SK-N-SH (cell line): ENCODE results near the gene WDFY2. TPM values are rescaled to one million over a fixed set of nuclear protein-coding genes. Genes with fewer than 3 reads are reported as not detected.

Experiments used
- CTCF ChIA-PET: fragments of 300-600, 350-600 bp; formaldehyde crosslinking; extraction: SDS; loops from one replicate; lab custom pipeline; 2021; lab: Yijun Ruan, JAX
- POLR2A ChIA-PET: fragments of 350-600 bp; sonication (Branson Sonifier 250); formaldehyde crosslinking; extraction: SDS; loops from one replicate; lab custom pipeline; 2020; ENCODE audit warnings: antibody characterized with exemption, inconsistent platforms; lab: Yijun Ruan, JAX
- DNase-seq: peaks from one replicate; pipeline ENCODE4 v3.0.0; 2012
- H2AFZ ChIP-seq: fragments of 200-600 bp; sonication (generic); 2 replicates; pipeline ENCODE4 v1.8.1; 2016; ENCODE audit warnings: antibody characterized with exemption, mild to moderate bottlenecking, low read depth
- H3F3A ChIP-seq: fragments of 200-600 bp; sonication (generic); replicated peaks from 2 replicates; pipeline ENCODE3; 2016; ENCODE audit warnings: antibody characterized with exemption, mild to moderate bottlenecking; ENCODE audit not compliant: insufficient read depth
- H3K27ac ChIP-seq, 2 experiments: fragments of 200-500 bp in 1 of 2; fragments of 200-600 bp in 1 of 2; sonication (Bioruptor generic) in 1 of 2; sonication (generic), shearing (Covaris generic) in 1 of 2; 2 replicates each; pipeline versions ENCODE4 v1.5.1 to v1.6.1; 2014 to 2016; ENCODE audit warnings: low read depth in 2 of 2, inconsistent platforms in 1 of 2, low read length in 1 of 2, mild to moderate bottlenecking in 1 of 2, mixed read lengths in 1 of 2
- H3K27me3 ChIP-seq: fragments of 200-600 bp; sonication (generic), shearing (Covaris generic); 2 replicates; pipeline ENCODE4 v1.6.1; 2016; ENCODE audit warnings: mixed run types; ENCODE audit not compliant: insufficient read depth
- H3K36me3 ChIP-seq, 2 experiments: fragments of 200-500 bp in 1 of 2; fragments of 200-600 bp in 1 of 2; sonication (Bioruptor generic) in 1 of 2; sonication (generic) in 1 of 2; replicated peaks in 1 of 2; 2 replicates each; pipeline versions ENCODE3 to v1.5.1; 2014 to 2016; ENCODE audit warnings: low read length in 1 of 2, mild to moderate bottlenecking in 1 of 2; ENCODE audit not compliant: insufficient read depth in 2 of 2, control insufficient read depth in 1 of 2
- H3K4me1 ChIP-seq, 2 experiments: fragments of 200-500 bp in 1 of 2; fragments of 200-600 bp in 1 of 2; sonication (Bioruptor generic) in 1 of 2; sonication (generic), shearing (Covaris generic) in 1 of 2; 2 replicates each; pipeline versions ENCODE4 v1.5.1 to v1.6.1; 2014 to 2016; ENCODE audit warnings: low read depth in 1 of 2, low read length in 1 of 2, mixed run types in 1 of 2; ENCODE audit not compliant: insufficient read depth in 2 of 2, control insufficient read depth in 1 of 2
- H3K4me2 ChIP-seq: fragments of 200-600 bp; sonication (generic), shearing (Covaris generic); 2 replicates; pipeline ENCODE4 v1.6.1; 2017; ENCODE audit warnings: mixed run types
- H3K4me3 ChIP-seq, 2 experiments: fragments of 200-500 bp in 1 of 2; fragments of 200-600 bp in 1 of 2; sonication (Bioruptor generic) in 1 of 2; sonication (generic), shearing (Covaris generic) in 1 of 2; 2 replicates each; pipeline versions ENCODE4 v1.5.1 to v1.8.1; 2014 to 2016; ENCODE audit warnings: low read depth in 2 of 2, inconsistent platforms in 1 of 2, low read length in 1 of 2, mild to moderate bottlenecking in 1 of 2, mixed read lengths in 1 of 2, moderate library complexity in 1 of 2
- H3K79me2 ChIP-seq: fragments of 200-600 bp; sonication (generic); 2 replicates; pipeline ENCODE4 v1.8.1; 2017; ENCODE audit warnings: mild to moderate bottlenecking; ENCODE audit not compliant: insufficient read depth
- H3K9ac ChIP-seq: fragments of 200-600 bp; sonication (generic); 2 replicates; pipeline ENCODE4 v1.6.1; 2017; ENCODE audit warnings: mixed run types
- H3K9me2 ChIP-seq: fragments of 200-600 bp; sonication (generic); 2 replicates; pipeline ENCODE4 v1.6.1; 2017; ENCODE audit warnings: mixed run types
- H3K9me3 ChIP-seq: fragments of 200-600 bp; sonication (generic); 2 replicates; pipeline ENCODE4 v1.6.1; 2017; ENCODE audit warnings: mixed run types, mild to moderate bottlenecking, moderate library complexity
- H4K20me1 ChIP-seq: fragments of 200-600 bp; sonication (generic); 2 replicates; pipeline ENCODE4 v1.6.1; 2017; ENCODE audit warnings: mild to moderate bottlenecking, mixed run types; ENCODE audit not compliant: insufficient read depth
- CHD2 ChIP-seq: fragments of 150-350 bp; IDR thresholded peaks from 2 replicates; pipeline ENCODE4 v1.6.1; 2018; ENCODE audit warnings: low read length; ENCODE audit not compliant: partially characterized antibody
- EP300 ChIP-seq, 2 experiments: IDR thresholded peaks; 2 replicates each; pipeline versions ENCODE4 v1.4.0 to v1.6.1; 2012; ENCODE audit warnings: borderline replicate concordance in 1 of 2, low read depth in 1 of 2, low read length in 1 of 2
- EZH2phosphoT487 ChIP-seq: fragments of 200-600 bp; sonication (generic); IDR thresholded peaks from 2 replicates; pipeline ENCODE4 v1.6.1; 2017; ENCODE audit warnings: low read depth, mixed run types, mild to moderate bottlenecking, antibody characterized with exemption, moderate library complexity, borderline replicate concordance
- FOXM1 ChIP-seq: IDR thresholded peaks from 2 replicates; pipeline ENCODE4 v1.4.0; 2012; ENCODE audit warnings: low read depth, mild to moderate bottlenecking
- GABPA ChIP-seq: IDR thresholded peaks from 2 replicates; pipeline ENCODE4 v1.4.0; 2012; ENCODE audit warnings: low read depth, mild to moderate bottlenecking
- IRF3 ChIP-seq: fragments of 150-350 bp; IDR thresholded peaks from 2 replicates; pipeline ENCODE4 v1.6.1; 2016; ENCODE audit warnings: mild to moderate bottlenecking, low read depth, low read length
- MEF2A ChIP-seq: IDR thresholded peaks from 2 replicates; pipeline ENCODE4 v1.4.0; 2012; ENCODE audit warnings: low read depth, borderline replicate concordance
- MXI1 ChIP-seq: IDR thresholded peaks from 2 replicates; pipeline ENCODE4 v1.6.1; 2012; ENCODE audit warnings: mild to moderate bottlenecking, low read depth, low read length, improper control_type of control experiment
- NFIC ChIP-seq: IDR thresholded peaks from 2 replicates; pipeline ENCODE4 v1.4.0; 2012; ENCODE audit warnings: borderline replicate concordance
- NRF1 ChIP-seq: IDR thresholded peaks from 2 replicates; pipeline ENCODE4 v1.6.1; 2012; ENCODE audit warnings: low read depth, mild to moderate bottlenecking, low read length
- RXRA ChIP-seq: IDR thresholded peaks from 2 replicates; pipeline ENCODE4 v1.4.0; 2012; ENCODE audit warnings: low read depth, mild to moderate bottlenecking, borderline replicate concordance
- SIN3A ChIP-seq: IDR thresholded peaks from 2 replicates; pipeline ENCODE4 v1.6.1; 2012; ENCODE audit warnings: low read depth, mild to moderate bottlenecking, low read length, moderate library complexity, borderline replicate concordance
- SMC3 ChIP-seq: IDR thresholded peaks from 2 replicates; pipeline ENCODE4 v1.6.1; 2012; ENCODE audit warnings: low read depth, low read length, improper control_type of control experiment
- TAF1 ChIP-seq: IDR thresholded peaks from 2 replicates; pipeline ENCODE4 v1.6.1; 2012; ENCODE audit warnings: low read depth, mild to moderate bottlenecking, low read length, moderate library complexity, borderline replicate concordance
- TEAD4 ChIP-seq: IDR thresholded peaks from 2 replicates; pipeline ENCODE4 v1.4.0; 2012; ENCODE audit warnings: mild to moderate bottlenecking, borderline replicate concordance; ENCODE audit not compliant: insufficient read depth
- YY1 ChIP-seq: IDR thresholded peaks from 2 replicates; pipeline ENCODE4 v1.4.0; 2012; ENCODE audit warnings: low read depth, mild to moderate bottlenecking
- ZBTB33 ChIP-seq: IDR thresholded peaks from 2 replicates; pipeline ENCODE4 v1.4.0; 2012; ENCODE audit warnings: low read depth, borderline replicate concordance
- WGBS: methylation state at CpG from one replicate; pipeline ENCODE4 v1.1.6; 2017; ENCODE audit warnings: low lambda C conversion rate; 5-methylcytosine and 5-hydroxymethylcytosine counted together
- polyA plus RNA-seq, 3 experiments: library from polyadenylated mRNA; depleted of rRNA; stranded (reverse); fragments of >200 nt; gene quantifications; 2 replicates each; pipeline ENCODE4 v1.2.3, GENCODE V29; 2012
- TF ChIP-seq, protein P1 (sequence below): fragments of 150-350 bp; IDR thresholded peaks from 2 replicates; pipeline ENCODE4 v1.6.1; 2017; ENCODE audit warnings: antibody characterized with exemption, low read length, low read depth, borderline replicate concordance
- TF ChIP-seq, protein P2 (sequence below): IDR thresholded peaks from 2 replicates; pipeline ENCODE4 v1.4.0; 2012; ENCODE audit warnings: low read depth

The WDFY2 gene
- polyA plus RNA-seq, 1 of the 3 experiments (the other 2 are of a cell fraction): 4.1 TPM

DNA sequence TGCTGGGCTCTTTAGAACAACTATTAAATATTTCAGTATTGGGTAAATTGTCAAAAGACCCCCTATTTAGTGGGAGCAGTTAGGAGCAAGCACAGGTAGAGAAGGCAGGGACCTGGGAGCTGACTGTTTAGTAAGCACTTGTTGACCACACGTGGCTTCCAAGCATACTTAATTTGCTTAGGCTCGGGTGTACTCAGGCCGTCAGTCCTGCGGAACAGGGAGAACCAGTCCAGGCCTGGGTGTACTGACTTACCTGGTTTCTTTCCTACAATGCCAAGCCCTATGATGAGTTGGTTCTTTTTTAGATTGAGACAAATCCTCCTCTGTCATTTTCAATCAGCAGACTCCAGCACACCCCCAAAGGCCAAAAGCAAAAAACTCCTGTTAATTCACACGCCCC is 90.0 kb downstream of the WDFY2 start:
- ChIA-PET POLR2A (no interaction called here), CTCF (no interaction called here)
- H2AFZ ChIP-seq: no peak overlapping the region
- no peak for DNase-seq
- no peak overlapping the region; a peak in 1 of 4 replicates for H3K27ac ChIP-seq
- H3F3A ChIP-seq: peaks cover under 1% of the 10 kb centered on the region
- H3K27me3 ChIP-seq: no peaks in the 10 kb centered on the region
- no peak overlapping the region for H3K9ac ChIP-seq
- H3K9me3 ChIP-seq: no peaks in the 10 kb centered on the region
- H3K4me1 ChIP-seq: peaks cover 3 to 12% of the 10 kb centered on the region in 2 experiments; a peak in 3 of 4 replicates
- peaks cover 59% of the 10 kb centered on the region for H3K79me2 ChIP-seq
- no peaks in the 10 kb centered on the region for H3K9me2 ChIP-seq
- H3K4me3 ChIP-seq: no peak overlapping the region
- TF ChIP-seq EP300 (IDR thresholded peaks at IDR 0.05; ENCODE audit: borderline replicate concordance in 1 of 2, low read depth in 1 of 2, low read length in 1 of 2): no peak
- no peak for TF ChIP-seq SIN3A
- TF ChIP-seq, protein P1, sequence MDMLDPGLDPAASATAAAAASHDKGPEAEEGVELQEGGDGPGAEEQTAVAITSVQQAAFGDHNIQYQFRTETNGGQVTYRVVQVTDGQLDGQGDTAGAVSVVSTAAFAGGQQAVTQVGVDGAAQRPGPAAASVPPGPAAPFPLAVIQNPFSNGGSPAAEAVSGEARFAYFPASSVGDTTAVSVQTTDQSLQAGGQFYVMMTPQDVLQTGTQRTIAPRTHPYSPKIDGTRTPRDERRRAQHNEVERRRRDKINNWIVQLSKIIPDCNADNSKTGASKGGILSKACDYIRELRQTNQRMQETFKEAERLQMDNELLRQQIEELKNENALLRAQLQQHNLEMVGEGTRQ: no peak
- TF ChIP-seq IRF3: no peak
- TF ChIP-seq MEF2A: no peak
- TF ChIP-seq, protein P2, sequence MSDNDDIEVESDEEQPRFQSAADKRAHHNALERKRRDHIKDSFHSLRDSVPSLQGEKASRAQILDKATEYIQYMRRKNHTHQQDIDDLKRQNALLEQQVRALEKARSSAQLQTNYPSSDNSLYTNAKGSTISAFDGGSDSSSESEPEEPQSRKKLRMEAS: no peak
- TF ChIP-seq EZH2phosphoT487: no peak
- no peak for TF ChIP-seq TEAD4
- TF ChIP-seq ZBTB33: no peak
- TF ChIP-seq CHD2: no peak
- TF ChIP-seq TAF1: no peak
- no peak for TF ChIP-seq GABPA
- no peak for TF ChIP-seq RXRA
- no peak for TF ChIP-seq YY1
- TF ChIP-seq MXI1: no peak
- TF ChIP-seq FOXM1: no peak
- TF ChIP-seq NFIC: no peak
- no peak for TF ChIP-seq SMC3
- TF ChIP-seq NRF1: no peak
- WGBS: 100% methylated on average over 5 of the region's 5 CpGs
- H3K36me3 ChIP-seq: peaks cover 3 to 8% of the 10 kb centered on the region in 2 experiments
- no peak overlapping the region for H3K4me2 ChIP-seq
- no peaks in the 10 kb centered on the region for H4K20me1 ChIP-seq
